GM20431 (cell line): ENCODE measurements around the gene RFTN1.

Source experiments
- in situ Hi-C: fragments of 300-500 bp; cut with MseI, MboI; formaldehyde crosslinking; loops from one replicate; pipeline ENCODE4 v1.15.0; 2020; ENCODE audit warnings: low sequenced_read_pairs; ENCODE audit not compliant: unreplicated experiment

Gene RFTN1

GRCh38 chr3:16509721-16510619, 3.5 kb downstream of the RFTN1 start:
- in situ Hi-C loops: no loop called here

- in situ Hi-C loops: no loop called here
Observed at GRCh38 chr3:16508591-16508995, 4.9 kb downstream of the RFTN1 start.

- in situ Hi-C loops: no loop called here
Observed at GRCh38 chr3:16508243-16508578, 5.3 kb downstream of the RFTN1 start.

GRCh38 chr3:16507578-16508242, 5.8 kb downstream of the RFTN1 start:
- in situ Hi-C loops: no loop called here

- in situ Hi-C loops: no loop called here
Observed at GRCh38 chr3:16506884-16507577, 6.5 kb downstream of the RFTN1 start.

- in situ Hi-C loops: no loop called here
Observed at GRCh38 chr3:16506451-16506850, 7.0 kb downstream of the RFTN1 start.

- in situ Hi-C loops: no loop called here
Observed at GRCh38 chr3:16504692-16505091, 8.8 kb downstream of the RFTN1 start.

- in situ Hi-C loops: no loop called here
Observed at GRCh38 chr3:16504242-16504641, 9.3 kb downstream of the RFTN1 start.

GRCh38 chr3:16503191-16503776, 10.2 kb downstream of the RFTN1 start:
- in situ Hi-C loops: no loop called here

GRCh38 chr3:16502347-16502908, 11.1 kb downstream of the RFTN1 start:
- in situ Hi-C loops: no loop called here

- in situ Hi-C loops: no loop called here
Observed at GRCh38 chr3:16501376-16501775, 12.1 kb downstream of the RFTN1 start.

GRCh38 chr3:16500911-16501310, 12.6 kb downstream of the RFTN1 start:
- in situ Hi-C loops: no loop called here

GRCh38 chr3:16500093-16500492, 13.4 kb downstream of the RFTN1 start:
- in situ Hi-C loops: no loop called here

GRCh38 chr3:16499351-16499750, 14.1 kb downstream of the RFTN1 start:
- in situ Hi-C loops: no loop called here

GRCh38 chr3:16498130-16498890, 15.2 kb downstream of the RFTN1 start:
- in situ Hi-C loops: no loop called here

GRCh38 chr3:16496408-16497222, 16.9 kb downstream of the RFTN1 start:
- in situ Hi-C loops: no loop called here

- in situ Hi-C loops: no loop called here
Observed at GRCh38 chr3:16496008-16496407, 17.5 kb downstream of the RFTN1 start.

GRCh38 chr3:16494814-16495431, 18.6 kb downstream of the RFTN1 start:
- in situ Hi-C loops: no loop called here
